Memory B cell (primary cell): ENCODE measurements around the gene CNOT6L.
"Not testable (repeated sequence)": the region's sequence is repeated elsewhere in the genome, so short reads cannot be mapped to it uniquely, and the experiment has no call there.

ENCODE experiments used
- ATAC-seq: fragments of 150-1000 bp; cut with Tn5 transposase; 2 replicates; pipeline ENCODE4 v1.10.0; 2021; ENCODE audit warnings: low read depth, mild to moderate bottlenecking, moderate library complexity
- DNase-seq, 2 donors: peaks; one replicate each; pipeline ENCODE4 v3.0.0; 2022; ENCODE audit warnings: low spot score in 2 of 2
- H3K27ac Mint-ChIP-seq: one replicate; pipeline ENCODE4 v1.8.0; 2022; ENCODE audit warnings: mild to moderate bottlenecking, moderate library complexity, mixed read lengths
- H3K27me3 Mint-ChIP-seq: one replicate; pipeline ENCODE4 v1.8.0; 2022; ENCODE audit warnings: mixed read lengths
- H3K36me3 Mint-ChIP-seq: one replicate; pipeline ENCODE4 v1.8.0; 2022; ENCODE audit warnings: mild to moderate bottlenecking, mixed read lengths
- H3K4me1 Mint-ChIP-seq: one replicate; pipeline ENCODE4 v1.8.0; 2022; ENCODE audit warnings: mixed read lengths
- H3K4me3 Mint-ChIP-seq: one replicate; pipeline ENCODE4 v1.8.0; 2022; ENCODE audit warnings: mild to moderate bottlenecking, moderate library complexity, mixed read lengths
- H3K9me3 Mint-ChIP-seq: one replicate; pipeline ENCODE4 v1.8.0; 2022; ENCODE audit warnings: mixed read lengths

Gene CNOT6L

GRCh38 chr4:77818602-77819403 is at the start of gene CNOT6L:
CNOT6L (minus strand) TSS chr4:77819368; CDS start chr4:77819308, 60 bp downstream.
- H3K27ac Mint-ChIP-seq, result peak within 1 kb of the TSS; percentile 99
- peak; percentile 65 to 91 for DNase-seq
- no peaks in the 10 kb centered on the region for H3K27me3 Mint-ChIP-seq
- H3K4me1 Mint-ChIP-seq, result peaks cover 36% of the 10 kb centered on the region
- H3K36me3 Mint-ChIP-seq, result peaks cover 4% of the 10 kb centered on the region
- H3K4me3 Mint-ChIP-seq, result peak within 1 kb of the TSS; percentile 96
- peak; percentile 13 for ATAC-seq
- no peaks in the 10 kb centered on the region for H3K9me3 Mint-ChIP-seq

GRCh38 chr4:77865259-77865658 is 46.1 kb upstream of the CNOT6L start:
- Mint-ChIP-seq H3K4me3 (no peak overlapping the region), H3K9me3 (no peaks in the 10 kb centered on the region), H3K27me3 (no peaks in the 10 kb centered on the region), H3K27ac (peak overlapping the region; percentile 19), H3K36me3 (peaks cover 21% of the 10 kb centered on the region), H3K4me1 (peaks cover 35% of the 10 kb centered on the region)
- DNase-seq, result no peak
- no peak for ATAC-seq

GRCh38 chr4:77863341-77863740 is 44.2 kb upstream of the CNOT6L start:
- H3K9me3 Mint-ChIP-seq, ATAC-seq, H3K27me3 Mint-ChIP-seq, DNase-seq: not testable (repeated sequence)
- Mint-ChIP-seq H3K36me3 (peaks cover 14% of the 10 kb centered on the region), H3K4me1 (peaks cover 25% of the 10 kb centered on the region), H3K27ac (peak overlapping the region; percentile 100), H3K4me3 (peak overlapping the region; percentile 91)

DNA sequence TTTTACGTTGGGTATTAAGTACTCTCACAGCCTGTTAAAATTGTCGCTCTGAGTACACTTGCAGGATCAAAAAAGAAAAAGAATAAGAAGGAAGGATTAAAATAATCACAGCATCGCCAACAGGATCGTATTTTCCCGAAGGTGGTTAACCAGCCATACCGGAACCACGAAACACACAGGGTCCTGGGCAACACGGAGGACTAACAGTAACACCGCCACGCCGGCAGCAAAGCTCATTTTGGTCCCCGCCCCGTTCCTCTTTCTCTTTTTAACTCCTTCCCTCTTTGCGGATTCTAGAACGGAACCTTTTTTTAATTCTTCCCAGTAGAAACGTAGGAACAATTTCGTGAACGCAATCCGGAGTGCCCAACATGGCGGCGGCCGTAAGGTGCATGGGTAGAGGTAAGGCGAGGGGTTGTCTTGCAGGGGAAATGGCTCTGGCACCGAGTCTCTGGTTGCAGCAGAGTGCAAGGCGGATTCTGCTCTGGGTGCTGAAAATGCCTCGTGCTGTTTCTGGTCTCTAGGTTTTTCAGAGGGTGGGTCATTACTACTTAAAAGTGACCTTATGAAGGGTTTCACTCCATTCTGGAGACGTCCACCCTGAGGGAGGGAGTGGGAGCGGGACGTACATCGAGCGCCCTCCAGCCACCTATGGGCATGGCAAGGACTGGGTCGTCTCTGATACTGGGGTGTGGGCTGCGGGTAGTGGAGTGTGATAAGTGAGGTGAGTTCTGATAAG is 43.5 kb upstream of the CNOT6L start, which contains the start of gene MRPL1:
TSS of gene MRPL1 (plus strand) at position 353 of the 739 bp plus-strand sequence. CDS start at position 372, 19 bp downstream.
- H3K9me3 Mint-ChIP-seq, result no peaks in the 10 kb centered on the region
- no peaks in the 10 kb centered on the region for H3K27me3 Mint-ChIP-seq
- H3K4me3 Mint-ChIP-seq, result peak within 1 kb of the TSS; percentile 91
- peak; percentile 78 to 90 for DNase-seq
- peak within 1 kb of the TSS; percentile 100 for H3K27ac Mint-ChIP-seq
- H3K36me3 Mint-ChIP-seq, result peaks cover 11% of the 10 kb centered on the region
- ATAC-seq, result peak; percentile 77
- peaks cover 27% of the 10 kb centered on the region for H3K4me1 Mint-ChIP-seq

DNA sequence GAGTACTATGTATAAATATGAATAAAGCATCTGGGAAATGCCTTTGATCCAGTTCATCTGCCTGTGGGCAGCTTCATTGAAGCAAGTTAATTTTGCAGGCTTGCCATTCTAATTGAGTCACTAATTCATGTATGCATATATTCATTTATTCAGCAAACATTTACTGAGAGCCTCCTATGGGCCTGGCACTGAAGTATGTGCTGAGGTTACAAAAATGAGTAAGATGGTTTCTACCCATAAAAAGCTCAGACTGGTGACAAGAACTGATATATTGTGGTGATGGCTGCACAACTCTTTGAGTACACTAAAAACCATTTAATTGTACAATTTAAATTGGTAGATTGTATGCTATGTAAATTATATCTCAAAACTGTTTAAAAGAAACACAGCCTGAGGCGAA is 42.3 kb upstream of the CNOT6L start:
- Mint-ChIP-seq H3K9me3 (no peaks in the 10 kb centered on the region), H3K4me1 (peaks cover 32% of the 10 kb centered on the region), H3K27me3 (no peaks in the 10 kb centered on the region), H3K27ac (peak overlapping the region; percentile 100), H3K4me3 (peak overlapping the region; percentile 91), H3K36me3 (peaks cover 5% of the 10 kb centered on the region)
- DNase-seq (no peak), ATAC-seq (no peak)

- peaks cover 32% of the 10 kb centered on the region for H3K4me1 Mint-ChIP-seq
- H3K36me3 Mint-ChIP-seq, result no peaks in the 10 kb centered on the region
- H3K27ac Mint-ChIP-seq, result no peak overlapping the region
- no peak overlapping the region for H3K4me3 Mint-ChIP-seq
- H3K27me3 Mint-ChIP-seq, result no peaks in the 10 kb centered on the region
- DNase-seq, result no peak
- H3K9me3 Mint-ChIP-seq, result no peaks in the 10 kb centered on the region
- ATAC-seq, result no peak
Measured at GRCh38 chr4:77859256-77859655, 40.1 kb upstream of the CNOT6L start.

DNA sequence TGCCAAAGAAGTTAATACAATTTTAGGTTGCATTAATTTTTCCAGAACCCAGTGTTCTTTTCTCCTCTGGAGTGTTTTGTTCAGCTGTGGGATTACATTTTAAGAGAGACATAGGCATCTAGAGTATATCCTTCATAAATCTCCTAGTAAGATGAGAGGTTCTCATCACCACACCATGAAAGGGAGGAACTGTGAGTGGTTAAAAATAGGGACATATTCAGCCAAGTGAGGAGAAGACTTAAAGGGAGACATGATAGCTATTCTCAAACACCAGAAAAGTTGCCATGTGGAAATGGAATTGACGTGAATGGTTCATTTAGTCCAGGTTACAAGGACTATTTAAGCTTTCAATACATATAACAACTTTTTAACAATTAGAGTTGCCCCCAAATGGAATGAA is 37.0 kb upstream of the CNOT6L start:
- ATAC-seq, result no peak
- Mint-ChIP-seq H3K36me3 (no peaks in the 10 kb centered on the region), H3K27me3 (no peaks in the 10 kb centered on the region), H3K9me3 (no peaks in the 10 kb centered on the region), H3K4me1 (peaks cover 43% of the 10 kb centered on the region), H3K4me3 (no peak overlapping the region), H3K27ac (no peak overlapping the region)
- DNase-seq, result no peak

- peaks cover 40% of the 10 kb centered on the region for H3K4me1 Mint-ChIP-seq
- no peaks in the 10 kb centered on the region for H3K9me3 Mint-ChIP-seq
- no peaks in the 10 kb centered on the region for H3K27me3 Mint-ChIP-seq
- H3K4me3 Mint-ChIP-seq, result peak overlapping the region; percentile 24
- no peak for ATAC-seq
- H3K36me3 Mint-ChIP-seq, result no peaks in the 10 kb centered on the region
- DNase-seq, result no peak
- H3K27ac Mint-ChIP-seq, result peak overlapping the region; percentile 75
Measured at GRCh38 chr4:77854431-77855111, 35.4 kb upstream of the CNOT6L start.

- peak; percentile 100 for ATAC-seq
- Mint-ChIP-seq H3K4me1 (peaks cover 36% of the 10 kb centered on the region), H3K27ac (peak overlapping the region; percentile 94), H3K9me3 (no peaks in the 10 kb centered on the region), H3K4me3 (peak overlapping the region; percentile 75), H3K36me3 (no peaks in the 10 kb centered on the region), H3K27me3 (no peaks in the 10 kb centered on the region)
- DNase-seq, result peak; percentile 32 to 47
Measured at GRCh38 chr4:77852892-77853495, 33.8 kb upstream of the CNOT6L start.

- H3K9me3 Mint-ChIP-seq, result no peaks in the 10 kb centered on the region
- no peak overlapping the region for H3K4me3 Mint-ChIP-seq
- ATAC-seq, result no peak
- H3K36me3 Mint-ChIP-seq, result no peaks in the 10 kb centered on the region
- H3K27ac Mint-ChIP-seq, result no peak overlapping the region
- peaks cover 21% of the 10 kb centered on the region for H3K4me1 Mint-ChIP-seq
- H3K27me3 Mint-ChIP-seq, result no peaks in the 10 kb centered on the region
- DNase-seq, result no peak
Measured at GRCh38 chr4:77849278-77849965, 30.3 kb upstream of the CNOT6L start.

DNA sequence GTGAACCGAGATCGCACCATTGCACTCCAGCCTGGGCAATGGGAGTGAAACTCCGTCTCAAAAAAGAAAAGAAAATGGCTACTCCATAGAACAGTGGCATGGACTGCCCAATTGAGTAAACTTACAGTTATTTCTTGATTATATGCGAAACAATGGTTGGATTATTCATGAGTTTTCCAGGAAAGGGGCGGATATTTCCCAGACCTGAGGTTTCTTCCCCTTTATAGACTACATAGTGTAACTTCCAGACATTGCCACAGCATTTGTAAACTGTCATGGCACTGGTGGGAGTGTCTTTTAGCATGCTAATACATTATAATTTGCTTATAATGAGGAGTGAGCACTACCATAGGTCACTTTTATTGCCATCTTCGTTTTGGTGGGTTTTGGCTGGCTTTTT is 29.3 kb upstream of the CNOT6L start:
- ATAC-seq (no peak), DNase-seq (no peak)
- Mint-ChIP-seq H3K27ac (no peak overlapping the region), H3K36me3 (no peaks in the 10 kb centered on the region), H3K9me3 (no peaks in the 10 kb centered on the region), H3K27me3 (no peaks in the 10 kb centered on the region), H3K4me3 (no peak overlapping the region), H3K4me1 (peaks cover 14% of the 10 kb centered on the region)

GRCh38 chr4:77845929-77846328 is 26.8 kb upstream of the CNOT6L start:
- Mint-ChIP-seq H3K4me1 (no peaks in the 10 kb centered on the region), H3K4me3 (no peak overlapping the region)

DNA sequence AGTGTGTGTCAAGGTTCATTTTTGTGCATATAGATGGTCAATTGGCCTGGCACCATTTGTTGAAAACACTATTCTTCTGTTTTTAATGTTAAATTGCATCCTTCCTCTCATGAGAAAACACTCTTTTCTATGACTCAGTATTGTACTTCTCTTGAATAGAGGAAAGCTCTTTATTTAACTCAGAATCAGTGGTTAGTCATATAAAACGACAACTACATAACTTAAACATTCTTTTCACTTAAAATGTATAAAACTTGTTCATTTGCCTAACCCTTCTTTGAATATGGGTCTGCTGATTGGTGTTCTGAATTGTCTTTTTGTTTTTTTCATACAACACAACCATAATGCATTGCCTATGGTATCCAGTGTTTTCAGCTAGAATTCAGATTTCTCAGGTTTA is 26.2 kb upstream of the CNOT6L start:
- no peak for ATAC-seq

More at GRCh38 chr4:77845929-77846328, 26.8 kb upstream of the CNOT6L start:
- Mint-ChIP-seq H3K27me3 (no peaks in the 10 kb centered on the region), H3K36me3 (no peaks in the 10 kb centered on the region), H3K9me3 (no peaks in the 10 kb centered on the region), H3K27ac (no peak overlapping the region)
- no peak for DNase-seq
- ATAC-seq, result no peak

More for the DNA sequence above, 26.2 kb upstream of the CNOT6L start:
- Mint-ChIP-seq H3K36me3 (no peaks in the 10 kb centered on the region), H3K4me1 (no peaks in the 10 kb centered on the region), H3K9me3 (no peaks in the 10 kb centered on the region), H3K27ac (no peak overlapping the region), H3K4me3 (no peak overlapping the region), H3K27me3 (no peaks in the 10 kb centered on the region)
- no peak for DNase-seq
